HG03469 (cell line): ENCODE results near the gene LILRB5.
"Not testable (repeated sequence)": the region's sequence is repeated elsewhere in the genome, so short reads cannot be mapped to it uniquely, and the experiment has no call there.

Experiments
- ATAC-seq: cut with Tn5 transposase; IDR thresholded peaks from one replicate; pipeline ENCODE4 v1.9.1; 2021; ENCODE audit warnings: mild to moderate bottlenecking, moderate library complexity, moderate number of reproducible peaks; ENCODE audit not compliant: unreplicated experiment

Gene LILRB5

DNA sequence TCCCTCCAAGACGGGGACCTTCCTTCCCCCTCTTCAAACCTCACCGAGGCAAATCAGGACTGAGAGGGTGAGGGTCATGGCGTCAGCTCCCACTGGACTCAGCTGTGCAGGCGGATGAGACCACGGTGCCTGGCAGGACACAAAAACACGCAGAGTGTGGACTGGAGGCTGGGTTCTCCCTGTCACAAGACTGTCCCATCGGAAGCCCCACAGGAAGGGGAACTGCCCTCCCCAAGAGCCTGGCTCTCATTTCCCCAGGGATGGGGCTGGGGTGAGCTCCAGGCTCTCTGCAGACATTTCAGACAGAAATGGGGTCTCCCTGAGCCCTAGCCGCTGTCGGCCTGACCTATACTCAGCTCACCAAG lies at the start of gene LILRB5:
Gene LILRB5, minus strand, starts transcription at position 158 of the 365 bp plus-strand sequence. Its CDS starts 80 bp downstream, at position 78.
- ATAC-seq: no peak

DNA sequence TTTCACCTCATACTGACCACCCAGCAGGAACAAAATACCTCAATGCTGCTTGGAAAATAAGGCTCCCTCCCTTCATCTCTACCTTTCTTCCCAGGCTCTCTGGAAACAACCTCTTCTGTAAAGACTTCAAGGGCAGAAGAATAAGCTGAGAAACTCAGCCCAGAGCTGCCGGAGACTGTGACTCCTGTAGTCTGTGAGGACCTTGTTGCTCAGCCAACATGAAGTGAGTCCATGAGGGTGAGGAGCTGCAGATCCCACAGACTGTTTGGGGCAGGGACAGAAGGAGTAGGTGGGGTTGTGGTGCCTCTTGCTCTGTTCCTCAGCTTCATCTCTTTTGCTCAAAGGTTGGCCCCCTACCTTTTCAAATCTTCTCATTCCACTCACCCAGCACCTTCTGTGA lies 48.1 kb upstream of the LILRB5 start:
- no peak for ATAC-seq

- ATAC-seq: no peak
Measured at GRCh38 chr19:54302257-54302656, 45.2 kb upstream of the LILRB5 start.

GRCh38 chr19:54299515-54299914 lies 42.4 kb upstream of the LILRB5 start:
- ATAC-seq: no peak

- no peak for ATAC-seq
Measured at GRCh38 chr19:54299126-54299498, 42.0 kb upstream of the LILRB5 start.

DNA sequence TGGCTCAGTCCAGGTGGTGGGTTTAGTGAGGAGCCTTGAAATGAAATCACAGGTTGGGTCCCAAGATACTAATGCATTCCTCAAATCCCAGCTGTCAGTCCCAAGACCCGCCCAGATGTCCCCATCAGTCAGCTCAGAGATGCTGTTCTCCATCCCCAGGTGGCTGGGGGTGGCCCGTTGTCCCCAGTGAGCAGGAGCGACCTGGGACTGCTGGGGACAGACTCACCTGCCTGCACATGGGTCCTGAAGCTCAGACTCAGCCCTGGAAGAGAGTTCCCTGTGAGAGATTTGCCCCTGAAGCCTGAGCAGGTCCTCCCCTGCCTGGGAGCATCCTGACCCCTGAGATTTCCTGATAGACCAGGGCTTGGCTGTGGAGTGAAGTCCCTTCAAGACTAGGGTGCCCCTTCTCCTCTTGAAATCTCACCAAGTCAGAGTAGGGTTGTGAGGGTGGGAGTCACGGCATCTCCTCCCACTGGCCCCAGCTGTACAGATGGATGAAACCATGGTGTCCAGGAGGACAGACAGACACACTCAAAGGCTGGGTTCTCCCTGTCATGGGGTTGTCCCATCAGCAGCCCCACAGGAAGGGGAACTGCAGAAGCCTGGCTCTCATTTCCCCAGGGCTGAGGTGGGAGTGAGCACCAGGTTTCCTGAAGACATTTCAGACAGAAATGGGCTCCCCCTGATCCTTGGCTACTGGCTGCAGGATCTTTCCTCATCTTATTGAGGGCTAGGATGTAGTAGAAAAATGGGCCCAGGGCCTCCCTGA lies 41.5 kb upstream of the LILRB5 start:
- no peak for ATAC-seq

DNA sequence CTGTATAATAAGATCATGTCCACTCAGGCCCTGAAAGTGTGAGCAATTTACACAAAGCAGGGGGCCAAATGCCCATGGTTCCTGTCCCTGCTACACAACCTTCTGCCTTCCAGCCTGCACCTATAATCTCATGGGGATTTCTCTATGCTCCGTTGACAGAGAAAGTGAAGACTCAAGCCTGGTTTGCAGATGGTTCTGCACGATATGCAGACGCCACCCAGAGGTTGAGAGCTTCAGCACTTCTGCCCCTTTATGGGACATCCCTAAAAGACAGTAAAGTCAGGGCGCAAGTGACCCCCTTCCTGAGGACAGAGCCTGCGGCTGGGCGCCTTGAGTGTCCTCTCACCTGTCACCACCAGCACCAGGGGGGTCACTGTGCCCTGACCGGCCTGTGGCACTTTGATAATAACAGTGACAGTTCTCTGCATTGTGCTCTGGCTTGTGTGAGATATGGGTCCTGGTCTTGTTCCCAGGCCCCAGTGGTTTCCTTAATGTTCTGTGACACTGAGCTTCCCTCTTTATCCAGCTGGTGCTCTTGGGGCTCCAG lies 40.8 kb upstream of the LILRB5 start:
- no peak for ATAC-seq

DNA sequence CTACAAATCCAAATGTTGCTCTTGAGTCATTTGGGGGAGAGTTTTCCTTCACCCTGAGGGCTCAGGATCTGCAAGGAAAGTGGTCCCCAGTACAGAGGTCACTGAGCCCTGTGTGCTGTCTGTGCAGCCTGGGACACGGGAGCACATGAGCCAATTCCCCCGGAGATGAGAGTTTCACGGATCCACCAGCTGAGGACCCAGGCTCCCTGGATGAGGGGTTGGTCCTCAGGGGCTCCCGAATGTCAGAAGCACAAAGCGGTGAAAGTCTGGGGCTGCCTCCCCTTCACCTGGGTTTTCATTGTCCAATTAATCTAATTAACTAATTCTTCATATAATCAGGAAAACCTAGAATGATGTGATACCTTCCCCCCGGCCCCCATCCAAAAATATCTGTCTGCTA lies 37.5 kb upstream of the LILRB5 start:
- no peak for ATAC-seq

GRCh38 chr19:54289160-54289559 lies 32.1 kb upstream of the LILRB5 start:
- ATAC-seq: not testable (repeated sequence)

DNA sequence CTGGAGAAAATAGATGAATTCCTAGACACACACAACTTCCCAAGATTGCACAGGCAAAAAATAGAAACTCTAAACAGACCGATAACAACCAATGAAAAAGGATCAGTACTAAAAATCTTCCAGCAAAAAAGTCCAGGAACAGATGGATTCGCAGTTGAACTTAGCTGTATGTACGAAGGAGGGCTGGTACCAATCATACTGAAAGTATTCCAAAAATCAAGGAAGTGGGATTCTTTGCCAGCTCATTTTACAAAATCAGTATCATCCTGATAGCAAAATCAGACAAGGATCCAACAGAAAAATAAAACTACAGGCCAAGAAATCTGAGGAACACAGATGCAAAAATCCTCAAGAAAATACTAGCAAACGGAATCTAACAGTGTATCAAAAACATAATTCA lies 30.4 kb upstream of the LILRB5 start:
- no peak for ATAC-seq

DNA sequence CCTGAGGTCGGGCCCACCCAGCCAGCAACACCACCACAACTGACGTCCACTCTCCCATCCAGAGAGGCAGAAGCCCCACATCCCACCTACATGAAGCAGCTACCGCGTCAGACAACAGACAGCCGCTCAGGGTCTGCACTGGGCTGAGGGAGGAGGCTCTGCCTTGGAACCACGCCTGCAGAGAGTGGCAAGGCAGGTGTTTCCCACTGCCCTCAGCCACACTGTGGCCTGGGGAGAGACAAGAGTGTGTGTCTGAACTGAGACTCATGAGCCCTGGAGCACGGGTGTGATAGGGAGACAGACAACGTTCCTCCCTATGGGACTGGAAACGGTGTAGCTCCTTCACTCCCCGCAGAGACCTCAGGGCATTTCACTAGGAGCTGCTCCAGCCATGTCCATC lies 29.2 kb upstream of the LILRB5 start:
- ATAC-seq: not testable (repeated sequence)

GRCh38 chr19:54285427-54286056 lies 28.5 kb upstream of the LILRB5 start:
- ATAC-seq: not testable (repeated sequence)

GRCh38 chr19:54282686-54283470 lies 25.8 kb upstream of the LILRB5 start:
- ATAC-seq: no peak

DNA sequence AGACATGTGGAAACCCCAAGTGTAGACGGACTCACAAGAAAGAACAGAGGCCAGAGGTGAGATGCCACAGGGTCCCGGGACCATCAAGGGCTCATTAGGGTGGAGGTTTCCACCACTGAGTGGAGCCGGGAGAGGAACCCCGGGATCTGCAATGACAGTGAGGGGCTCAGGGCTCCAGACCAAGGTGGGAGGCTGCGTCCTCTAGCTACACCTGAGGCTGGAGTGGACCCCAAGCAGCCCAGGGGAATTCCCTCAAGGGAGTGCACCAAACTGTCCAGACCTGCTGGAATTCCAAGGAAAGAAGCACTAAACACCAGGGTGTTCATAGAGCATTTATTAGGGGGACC lies 24.6 kb upstream of the LILRB5 start:
- ATAC-seq: not testable (repeated sequence)

- ATAC-seq: no peak
Measured at GRCh38 chr19:54281007-54281728, 24.1 kb upstream of the LILRB5 start, which contains the start of gene LILRB2. TSS of gene LILRB2 (minus strand) at chr19:54281110. CDS start at chr19:54280496, 614 bp downstream.

DNA sequence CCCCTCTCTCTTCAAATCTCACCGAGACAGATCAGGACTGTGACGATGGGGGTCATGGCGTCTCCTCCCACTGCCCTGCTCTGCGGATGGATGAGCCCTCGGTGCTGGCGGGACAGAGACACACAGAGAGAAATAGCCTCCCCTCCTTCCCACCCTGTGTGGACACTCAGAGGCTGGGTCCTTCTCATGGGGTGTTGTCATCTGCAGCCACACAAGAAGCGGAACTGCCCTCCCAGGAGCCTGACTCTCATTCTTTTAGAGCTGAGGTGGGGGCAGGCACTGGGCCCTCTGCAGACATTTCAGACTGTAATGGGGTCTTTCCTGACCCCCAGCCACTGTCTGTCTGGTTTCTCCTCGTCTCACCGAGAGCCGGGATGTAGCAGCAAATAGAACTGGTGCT lies 23.4 kb upstream of the LILRB5 start:
- ATAC-seq: not testable (repeated sequence)

GRCh38 chr19:54280025-54280424 lies 23.0 kb upstream of the LILRB5 start:
- ATAC-seq: not testable (repeated sequence)

DNA sequence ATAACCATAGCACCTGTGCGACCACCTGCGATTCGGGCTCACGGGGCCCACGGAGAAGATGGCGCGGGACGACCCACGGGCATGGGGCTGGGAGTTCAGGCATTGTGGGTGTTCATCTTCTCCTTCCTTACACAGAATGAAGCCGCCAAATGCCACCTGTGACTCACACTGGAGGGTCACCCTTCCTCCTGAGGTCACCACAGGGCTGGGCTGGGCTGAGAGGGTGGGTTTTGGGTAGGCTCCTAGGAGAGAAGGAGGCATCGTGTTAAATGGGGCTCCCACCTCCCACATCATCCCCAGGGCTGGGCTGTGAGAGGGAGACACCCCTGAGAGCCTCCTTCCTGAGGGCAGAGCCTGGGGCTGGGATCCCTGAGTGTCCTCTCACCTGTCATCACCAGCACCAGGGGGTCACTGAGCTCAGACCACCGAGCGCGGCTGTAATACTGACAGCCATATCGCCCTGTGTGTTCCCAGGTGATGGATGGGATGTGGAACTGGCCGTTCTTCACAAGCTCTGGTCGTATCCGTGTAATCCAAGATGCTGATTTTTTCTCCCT lies 22.4 kb upstream of the LILRB5 start:
- ATAC-seq: no peak

GRCh38 chr19:54278571-54279195 lies 21.6 kb upstream of the LILRB5 start:
- not testable (repeated sequence) for ATAC-seq

GRCh38 chr19:54278056-54278455 lies 21.0 kb upstream of the LILRB5 start:
- not testable (repeated sequence) for ATAC-seq
